T-helper 2 cell treated with Interferon-gamma antibody and Interleukin-4, amounts not matched to agents 100 ng/mL and 5 ng/mL, for 36 hours (primary cell): ENCODE results near the gene CD7. TPM values are rescaled to one million over a fixed set of nuclear protein-coding genes. Genes with fewer than 3 reads are reported as not detected.

Source experiments
- intact Hi-C: fragments of 100-400 bp; cut with micrococcal nuclease; formaldehyde crosslinking; loops from one replicate; pipeline ENCODE4 v1.15.1; 2023
- total RNA-seq: library from RNA; stranded (reverse); gene quantifications from 2 replicates; pipeline ENCODE4 v1.2.3, GENCODE V29; 2022

The CD7 gene
- total RNA-seq, 1 donor from 2014 or later, result 198 TPM

GRCh38 chr17:82315703-82316358, 1.6 kb downstream of the CD7 start:
- intact Hi-C loops, result loop anchor here (1.0 kb wide), 1 partner anchor 18 kb away; no protein-coding TSS in a partner anchor

- intact Hi-C loops, result no loop called here
These were observed 2.4 kb downstream of the CD7 start for GRCh38 chr17:82314727-82315605.

GRCh38 chr17:82314012-82314726, 3.2 kb downstream of the CD7 start:
- intact Hi-C loops, result no loop called here

- intact Hi-C loops, result no loop called here
These were observed 4.0 kb downstream of the CD7 start for GRCh38 chr17:82313195-82314011.

GRCh38 chr17:82311971-82312370, 5.4 kb downstream of the CD7 start:
- intact Hi-C loops, result no loop called here

GRCh38 chr17:82310877-82311276, 6.5 kb downstream of the CD7 start:
- intact Hi-C loops, result no loop called here

GRCh38 chr17:82309656-82310570, 7.5 kb downstream of the CD7 start:
- intact Hi-C loops, result no loop called here

- intact Hi-C loops, result no loop called here
These were observed 11.6 kb downstream of the CD7 start for GRCh38 chr17:82305727-82306300.

- intact Hi-C loops, result no loop called here
These were observed 12.3 kb downstream of the CD7 start for GRCh38 chr17:82304826-82305726.

GRCh38 chr17:82303944-82304808, 13.2 kb downstream of the CD7 start:
- intact Hi-C loops, result no loop called here

GRCh38 chr17:82302991-82303943, 14.1 kb downstream of the CD7 start:
- intact Hi-C loops, result no loop called here

GRCh38 chr17:82302568-82302963, 14.8 kb downstream of the CD7 start:
- intact Hi-C loops, result no loop called here

- intact Hi-C loops, result no loop called here
These were observed 15.4 kb downstream of the CD7 start for GRCh38 chr17:82301916-82302567.

GRCh38 chr17:82301300-82301915, 16.0 kb downstream of the CD7 start:
- intact Hi-C loops, result no loop called here

GRCh38 chr17:82300707-82301270, 16.6 kb downstream of the CD7 start:
- intact Hi-C loops, result no loop called here
